ENCODE measurements around the gene ETV3L.

DNA sequence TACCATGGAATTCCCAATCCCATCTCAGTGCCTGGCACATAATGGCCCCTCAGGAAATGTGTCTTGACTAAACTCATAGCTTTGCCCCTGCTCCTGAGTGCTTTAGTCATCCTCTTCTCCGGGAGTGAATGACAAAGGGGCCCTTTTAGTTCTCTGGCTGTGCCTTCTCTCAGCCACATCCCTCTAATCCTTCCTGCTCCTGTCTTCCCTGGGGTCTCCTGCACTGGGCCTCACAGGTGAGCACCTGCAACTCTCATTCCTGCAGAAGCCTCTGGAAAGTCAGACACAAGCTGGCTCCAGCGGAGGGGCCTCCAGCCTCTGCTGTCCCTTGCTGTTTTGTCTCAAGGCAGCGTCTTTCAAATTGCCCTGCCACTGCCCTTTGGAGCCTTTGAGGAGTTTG, 14.0 kb upstream of the ETV3L start:
- TF ChIP-seq, protein P1, sequence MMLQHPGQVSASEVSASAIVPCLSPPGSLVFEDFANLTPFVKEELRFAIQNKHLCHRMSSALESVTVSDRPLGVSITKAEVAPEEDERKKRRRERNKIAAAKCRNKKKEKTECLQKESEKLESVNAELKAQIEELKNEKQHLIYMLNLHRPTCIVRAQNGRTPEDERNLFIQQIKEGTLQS (IDR thresholded peaks at IDR 0.05), result no peak
- TF ChIP-seq, protein P2, sequence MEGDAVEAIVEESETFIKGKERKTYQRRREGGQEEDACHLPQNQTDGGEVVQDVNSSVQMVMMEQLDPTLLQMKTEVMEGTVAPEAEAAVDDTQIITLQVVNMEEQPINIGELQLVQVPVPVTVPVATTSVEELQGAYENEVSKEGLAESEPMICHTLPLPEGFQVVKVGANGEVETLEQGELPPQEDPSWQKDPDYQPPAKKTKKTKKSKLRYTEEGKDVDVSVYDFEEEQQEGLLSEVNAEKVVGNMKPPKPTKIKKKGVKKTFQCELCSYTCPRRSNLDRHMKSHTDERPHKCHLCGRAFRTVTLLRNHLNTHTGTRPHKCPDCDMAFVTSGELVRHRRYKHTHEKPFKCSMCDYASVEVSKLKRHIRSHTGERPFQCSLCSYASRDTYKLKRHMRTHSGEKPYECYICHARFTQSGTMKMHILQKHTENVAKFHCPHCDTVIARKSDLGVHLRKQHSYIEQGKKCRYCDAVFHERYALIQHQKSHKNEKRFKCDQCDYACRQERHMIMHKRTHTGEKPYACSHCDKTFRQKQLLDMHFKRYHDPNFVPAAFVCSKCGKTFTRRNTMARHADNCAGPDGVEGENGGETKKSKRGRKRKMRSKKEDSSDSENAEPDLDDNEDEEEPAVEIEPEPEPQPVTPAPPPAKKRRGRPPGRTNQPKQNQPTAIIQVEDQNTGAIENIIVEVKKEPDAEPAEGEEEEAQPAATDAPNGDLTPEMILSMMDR (IDR thresholded peaks at IDR 0.05 in 2 of 3, conservative IDR thresholded peaks at IDR 0.05 in 1 of 3; ENCODE audit: borderline replicate concordance in 1 of 3, insufficient read depth in 1 of 3, low read depth in 2 of 3, low read length in 2 of 3), result no peak
- TF ChIP-seq REST (IDR thresholded peaks at IDR 0.05; ENCODE audit: low read depth) (no peak), ZFX (IDR thresholded peaks at IDR 0.05) (no peak)

Data from HCT116 (cell line).